SK-N-MC (cell line): Measurements from ENCODE around the gene TRPM1.

Experiments used
- EZH2 ChIP-seq: fragments of 200-600 bp; sonication (generic); IDR thresholded peaks from one replicate; pipeline ENCODE4 v1.6.1; 2017; ENCODE audit warnings: antibody characterized with exemption
- POLR2AphosphoS5 ChIP-seq: IDR thresholded peaks from 2 replicates; pipeline ENCODE4 v1.6.1; 2012; ENCODE audit warnings: mild to moderate bottlenecking, low read depth, low read length, borderline replicate concordance

- TF ChIP-seq EZH2 (no peak), POLR2AphosphoS5 (no peak)
These were observed 15.2 kb downstream of the TRPM1 start for GRCh38 chr15:31086344-31086743.
